Neural progenitor cell (in vitro differentiated cells): ENCODE results near the gene HS6ST3.

ENCODE experiments used
- CTCF ChIP-seq: fragments of 200-600 bp; sonication (generic); IDR thresholded peaks from 2 replicates; pipeline ENCODE4 v1.5.1; 2017; ENCODE audit warnings: antibody characterized with exemption, mild to moderate bottlenecking
- EZH2 ChIP-seq: fragments of 200-600 bp; sonication (generic); IDR thresholded peaks from 2 replicates; pipeline ENCODE4 v1.6.1; 2017; ENCODE audit warnings: antibody characterized with exemption, mild to moderate bottlenecking, moderate library complexity

DNA sequence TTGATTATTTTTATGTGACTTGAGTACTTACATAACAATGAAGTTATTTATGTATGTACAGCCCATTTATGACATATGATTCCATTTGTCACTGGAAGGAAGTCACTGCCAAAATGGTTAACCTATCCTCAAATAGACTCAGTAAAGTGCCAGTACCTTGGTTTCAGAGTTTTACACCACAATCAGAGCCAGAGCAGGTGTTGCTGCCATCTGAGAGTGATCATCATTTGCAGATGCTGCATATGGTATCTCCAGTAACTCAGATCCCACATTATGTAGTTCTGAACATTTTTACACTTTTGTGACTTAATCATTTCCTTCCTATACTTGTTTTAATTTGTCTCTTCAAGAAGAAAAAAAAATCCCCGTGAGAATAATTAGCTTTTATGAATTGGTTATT lies 313.3 kb downstream of the HS6ST3 start:
- TF ChIP-seq EZH2 (no peak), CTCF (no peak)
